ENCODE measurements around the gene TBC1D22A. TPM values are rescaled to one million over a fixed set of nuclear protein-coding genes. Genes with fewer than 3 reads are reported as not detected.
A peak's percentile ranks its signal among the peaks of the same experiment; 100 is the strongest.

TBC1D22A gene
- total RNA-seq, 1 donor from 2014 or later, result 87.8 TPM

- peak in 1 of 2 donors; percentile 51 for DNase-seq (ENCODE audit: low spot score in 2 of 2)
- H3K9me3 ChIP-seq, result peaks cover 0 to 4% of the 10 kb centered on the region in 2 donors
- H3K4me1 ChIP-seq, result no peaks in the 10 kb centered on the region
- peaks cover 14 to 38% of the 10 kb centered on the region in 2 donors for H3K36me3 ChIP-seq
- H3K27ac ChIP-seq, result no peak overlapping the region
- intact Hi-C loops (cut with DNase I), result no loop called here
- TF ChIP-seq CTCF (IDR thresholded peaks at IDR 0.05), result no peak
- H3K27me3 ChIP-seq, result no peaks in the 10 kb centered on the region
- no peak overlapping the region for H3K4me3 ChIP-seq
Measured at GRCh38 chr22:47176026-47176389, 413.6 kb downstream of the TBC1D22A start.

GRCh38 chr22:47176573-47177333 lies 414.3 kb downstream of the TBC1D22A start:
- Histone ChIP-seq H3K36me3 (peaks cover 14 to 38% of the 10 kb centered on the region in 2 donors), H3K27ac (no peak overlapping the region), H3K9me3 (peaks cover 0 to 8% of the 10 kb centered on the region in 2 donors), H3K4me1 (no peaks in the 10 kb centered on the region), H3K27me3 (no peaks in the 10 kb centered on the region), H3K4me3 (no peak overlapping the region)
- no peak for TF ChIP-seq CTCF (IDR thresholded peaks at IDR 0.05)
- DNase-seq (ENCODE audit: low spot score in 2 of 2), result peak in 1 of 2 donors; percentile 58
- intact Hi-C loops (cut with DNase I), result no loop called here

- no peak for DNase-seq (ENCODE audit: low spot score in 2 of 2)
Measured at GRCh38 chr22:47177334-47177815, 414.9 kb downstream of the TBC1D22A start.

DNA sequence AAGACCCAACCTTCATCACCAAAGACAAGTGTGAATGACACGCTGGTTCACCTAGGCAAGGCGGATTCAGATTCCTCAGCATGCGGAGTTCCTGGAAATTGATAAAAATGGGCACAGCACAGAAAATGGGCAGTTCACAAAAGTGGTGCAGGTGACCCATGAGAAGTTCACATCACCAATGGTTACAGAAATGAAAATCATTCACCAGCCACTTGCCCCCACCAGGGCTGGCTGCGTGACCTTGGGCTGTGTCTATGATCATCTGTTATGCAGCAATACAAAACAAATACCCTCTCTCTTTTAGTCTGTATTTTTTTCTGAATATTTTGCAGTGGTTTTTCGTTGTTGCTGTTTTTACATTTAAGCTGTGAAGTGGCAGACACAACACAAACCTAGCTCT lies 415.9 kb downstream of the TBC1D22A start:
- intact Hi-C loops (cut with DNase I), result no loop called here
- Histone ChIP-seq H3K27ac (no peak overlapping the region), H3K27me3 (no peaks in the 10 kb centered on the region), H3K4me3 (no peak overlapping the region), H3K9me3 (peaks cover 6 to 15% of the 10 kb centered on the region in 2 donors), H3K4me1 (no peaks in the 10 kb centered on the region), H3K36me3 (peaks cover 13 to 36% of the 10 kb centered on the region in 2 donors)
- no peak for DNase-seq (ENCODE audit: low spot score in 2 of 2)
- no peak for TF ChIP-seq CTCF (IDR thresholded peaks at IDR 0.05)

More at GRCh38 chr22:47177334-47177815, 414.9 kb downstream of the TBC1D22A start:
- Histone ChIP-seq H3K27me3 (no peaks in the 10 kb centered on the region), H3K36me3 (peaks cover 14 to 38% of the 10 kb centered on the region in 2 donors), H3K4me3 (no peak overlapping the region), H3K4me1 (no peaks in the 10 kb centered on the region), H3K27ac (no peak overlapping the region), H3K9me3 (peaks cover under 1 to 10% of the 10 kb centered on the region in 2 donors)
- intact Hi-C loops (cut with DNase I), result no loop called here
- no peak for TF ChIP-seq CTCF (IDR thresholded peaks at IDR 0.05)

- H3K4me3 ChIP-seq, result no peak overlapping the region
- no peaks in the 10 kb centered on the region for H3K27me3 ChIP-seq
- H3K4me1 ChIP-seq, result no peaks in the 10 kb centered on the region
- no peak overlapping the region for H3K27ac ChIP-seq
- H3K36me3 ChIP-seq, result peaks cover 0 to 14% of the 10 kb centered on the region in 2 donors
- no peak for TF ChIP-seq CTCF (IDR thresholded peaks at IDR 0.05)
- no peak for DNase-seq (ENCODE audit: low spot score in 2 of 2)
- intact Hi-C loops (cut with DNase I), result no loop called here
- peaks cover 10 to 33% of the 10 kb centered on the region in 2 donors for H3K9me3 ChIP-seq
Measured at GRCh38 chr22:47180796-47181195, 418.3 kb downstream of the TBC1D22A start.

Data from ascending aorta (tissue), 2 donors.